MG63 (cell line): ENCODE data around the gene NRN1L. TPM values are rescaled to one million over a fixed set of nuclear protein-coding genes. Genes with fewer than 3 reads are reported as not detected.

ENCODE experiments used
- DNase-seq: peaks from one replicate; pipeline ENCODE4 v3.0.0-alpha.2; 2020
- H3K27me3 ChIP-seq: fragments of 250-450 bp; sonication (Bioruptor Pico); 2 replicates; pipeline ENCODE4 v1.5.1; 2020; ENCODE audit warnings: mild to moderate bottlenecking, moderate library complexity
- H3K36me3 ChIP-seq: fragments of 250-450 bp; sonication (Bioruptor Pico); 2 replicates; pipeline ENCODE4 v1.5.1; 2020; ENCODE audit warnings: mild to moderate bottlenecking, moderate library complexity
- H3K4me3 ChIP-seq: fragments of 250-450 bp; sonication (Bioruptor Pico); 2 replicates; pipeline ENCODE4 v1.5.1; 2020; ENCODE audit warnings: mild to moderate bottlenecking, moderate library complexity
- H3K9me3 ChIP-seq: fragments of 250-450 bp; sonication (Bioruptor Pico); 2 replicates; pipeline ENCODE4 v1.5.1; 2020; ENCODE audit warnings: mild to moderate bottlenecking, moderate library complexity
- total RNA-seq: library from RNA; depleted of rRNA; stranded (reverse); fragments of >200 nt; shearing (Covaris generic); gene quantifications from 2 replicates; pipeline ENCODE4 v1.2.3, GENCODE V29; 2014; ENCODE audit warnings: low replicate concordance

The NRN1L gene
- total RNA-seq, 1 experiment from 2014 or later = not detected

DNA sequence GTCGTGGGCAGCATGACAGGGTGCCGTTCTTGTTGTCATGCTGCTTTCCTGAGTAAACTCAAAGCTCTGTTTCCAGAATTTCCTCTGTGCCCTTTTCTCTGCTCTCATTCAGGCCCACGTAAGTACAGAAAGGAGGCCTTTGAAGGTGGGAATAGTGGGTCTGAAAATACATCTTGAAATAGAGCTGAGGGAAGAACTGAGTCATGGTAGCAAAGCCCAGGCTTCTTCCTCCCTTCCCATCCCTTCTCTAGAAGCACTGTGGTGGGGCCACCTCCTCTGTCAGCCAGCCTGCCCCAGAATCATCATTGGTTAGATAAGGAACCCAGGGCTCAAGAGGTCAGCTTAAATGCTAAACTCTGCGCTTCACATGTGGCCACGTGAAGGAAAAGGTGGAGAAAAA is 37.5 kb downstream of the NRN1L start:
- no peak for DNase-seq
- Histone ChIP-seq H3K4me3 (no peak overlapping the region), H3K9me3 (no peaks in the 10 kb centered on the region), H3K27me3 (no peaks in the 10 kb centered on the region), H3K36me3 (no peaks in the 10 kb centered on the region; the same call in 1 of the 2 replicates)

DNA sequence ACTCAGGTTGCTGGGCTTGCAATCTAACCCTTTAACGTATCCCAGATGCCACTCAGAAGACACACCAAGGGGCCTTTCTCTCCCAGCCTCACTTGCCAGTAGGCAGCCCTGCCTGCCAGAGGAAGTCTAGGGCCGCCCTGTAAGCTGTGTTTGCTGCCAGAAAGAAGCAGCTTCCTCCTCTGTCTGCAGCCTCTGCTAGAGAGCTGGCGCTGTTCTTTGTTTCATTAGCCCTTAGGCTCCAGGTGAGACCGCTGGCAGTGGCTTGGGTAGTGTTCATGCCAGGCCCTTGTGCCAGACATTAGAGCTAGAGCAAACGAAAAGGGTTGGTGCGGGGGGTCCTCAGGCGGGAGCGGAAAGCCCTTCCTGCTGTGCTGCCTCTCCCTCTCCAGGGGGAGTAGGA is 38.1 kb downstream of the NRN1L start:
- no peak for DNase-seq
- Histone ChIP-seq H3K36me3 (no peaks in the 10 kb centered on the region; the same call in 1 of the 2 replicates), H3K9me3 (no peaks in the 10 kb centered on the region), H3K27me3 (no peaks in the 10 kb centered on the region), H3K4me3 (no peak overlapping the region)

DNA sequence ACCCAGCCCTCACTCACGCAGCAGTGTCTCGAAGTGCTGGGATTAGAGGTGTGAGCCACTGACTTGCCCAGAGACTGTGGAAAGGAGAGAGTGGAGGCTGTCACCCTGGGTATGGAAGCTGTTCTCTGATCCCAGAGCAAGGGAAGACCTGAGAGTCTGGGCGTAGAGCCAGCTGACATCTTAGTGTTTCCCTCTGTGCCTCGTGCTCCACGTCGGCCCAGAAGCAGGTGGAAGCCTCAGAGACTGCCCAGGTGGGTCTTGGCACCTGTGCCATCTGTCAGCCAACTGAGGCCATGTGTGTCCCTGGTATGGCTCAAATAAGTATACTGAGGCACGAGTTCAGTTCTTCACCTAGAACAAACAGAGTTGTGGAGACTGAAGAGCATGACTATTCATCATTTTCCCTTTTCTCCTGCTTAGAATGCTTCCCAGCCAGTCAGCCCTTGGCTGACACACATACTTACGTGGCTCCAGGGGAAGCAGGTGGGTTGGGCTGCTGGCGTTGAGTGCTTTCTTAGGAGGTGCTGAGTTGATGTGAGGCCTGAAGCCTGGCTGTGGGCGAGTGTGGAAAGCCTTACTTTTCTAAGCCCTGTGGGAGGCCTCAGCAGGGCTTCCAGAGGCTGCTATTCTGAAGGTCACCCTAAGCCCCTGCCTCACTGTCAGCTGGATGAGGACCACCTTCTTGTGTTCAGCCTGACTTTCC is 38.9 kb downstream of the NRN1L start:
- Histone ChIP-seq H3K27me3 (no peaks in the 10 kb centered on the region), H3K36me3 (no peaks in the 10 kb centered on the region; the same call in 1 of the 2 replicates), H3K9me3 (no peaks in the 10 kb centered on the region), H3K4me3 (no peak overlapping the region)
- no peak for DNase-seq

DNA sequence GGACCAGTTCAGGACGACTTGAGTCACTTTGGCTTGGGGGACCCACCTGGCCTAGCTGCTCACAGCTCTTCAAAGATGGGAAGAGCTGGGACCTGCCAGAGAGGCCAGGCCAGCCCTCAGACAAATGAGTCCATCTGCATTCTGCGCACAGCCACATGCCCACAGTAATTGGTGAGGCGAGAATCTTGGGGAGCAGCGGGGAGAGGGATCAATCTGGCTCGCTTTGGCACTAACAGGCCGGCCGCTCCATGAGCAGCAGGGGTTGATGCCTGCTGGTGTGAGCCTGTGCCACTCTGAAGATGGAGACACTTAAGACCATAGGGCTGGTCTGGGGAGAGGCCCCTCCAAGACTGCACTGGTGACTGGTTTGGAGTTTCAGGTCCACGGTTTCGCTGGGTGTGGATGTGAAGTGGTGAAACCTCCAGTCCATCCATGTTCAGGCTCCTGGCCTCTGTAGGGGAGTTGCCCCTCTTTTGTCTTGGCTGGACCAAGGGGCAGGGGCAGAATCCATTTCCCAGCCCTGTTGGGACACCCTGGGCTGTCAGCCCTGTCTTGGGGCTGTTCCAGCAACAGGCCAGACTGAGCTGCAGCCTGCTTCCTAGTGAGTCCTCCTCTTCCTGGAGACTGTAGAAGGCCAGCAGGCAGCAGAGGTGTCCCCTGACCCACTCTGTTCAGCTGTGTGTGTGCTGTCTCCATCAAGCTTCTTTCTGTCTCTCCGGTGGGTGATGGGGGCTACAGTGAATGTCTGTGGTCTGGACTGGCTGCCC is 39.6 kb downstream of the NRN1L start:
- H3K9me3 ChIP-seq = no peaks in the 10 kb centered on the region
- H3K36me3 ChIP-seq = no peaks in the 10 kb centered on the region; the same call in 1 of the 2 replicates
- no peaks in the 10 kb centered on the region for H3K27me3 ChIP-seq
- no peak for DNase-seq
- no peak overlapping the region for H3K4me3 ChIP-seq

DNA sequence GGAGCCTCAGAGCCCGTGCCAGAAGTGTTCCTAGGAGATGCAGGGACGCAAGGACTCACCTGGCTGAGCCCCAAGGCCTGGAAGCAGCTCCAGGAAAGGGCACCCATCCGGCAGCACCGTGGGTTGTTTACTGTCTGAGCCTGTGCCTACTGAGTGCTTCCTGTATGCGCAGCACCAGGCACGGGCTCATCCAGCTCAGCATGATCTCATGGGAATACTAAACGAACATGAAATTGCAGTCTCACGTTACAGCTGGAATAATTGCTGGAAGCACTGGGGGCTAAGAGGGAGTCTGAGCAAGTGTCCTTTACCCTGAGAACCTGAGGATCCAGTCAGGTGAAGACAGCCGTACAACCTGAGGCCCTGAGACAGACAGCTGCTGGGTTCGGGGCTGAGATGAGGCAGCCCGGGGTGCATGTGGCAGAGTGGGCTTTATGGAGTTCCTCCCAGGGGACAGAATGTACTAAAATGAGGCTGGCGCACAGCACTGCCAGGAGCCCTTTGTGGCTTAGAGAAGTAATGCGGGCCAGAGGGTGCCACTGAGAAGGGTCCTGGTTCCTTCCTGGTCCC is 41.6 kb downstream of the NRN1L start:
- no peaks in the 10 kb centered on the region for H3K27me3 ChIP-seq
- H3K36me3 ChIP-seq = no peaks in the 10 kb centered on the region
- peak; percentile 34 for DNase-seq
- H3K4me3 ChIP-seq = no peak overlapping the region
- H3K9me3 ChIP-seq = no peaks in the 10 kb centered on the region

DNA sequence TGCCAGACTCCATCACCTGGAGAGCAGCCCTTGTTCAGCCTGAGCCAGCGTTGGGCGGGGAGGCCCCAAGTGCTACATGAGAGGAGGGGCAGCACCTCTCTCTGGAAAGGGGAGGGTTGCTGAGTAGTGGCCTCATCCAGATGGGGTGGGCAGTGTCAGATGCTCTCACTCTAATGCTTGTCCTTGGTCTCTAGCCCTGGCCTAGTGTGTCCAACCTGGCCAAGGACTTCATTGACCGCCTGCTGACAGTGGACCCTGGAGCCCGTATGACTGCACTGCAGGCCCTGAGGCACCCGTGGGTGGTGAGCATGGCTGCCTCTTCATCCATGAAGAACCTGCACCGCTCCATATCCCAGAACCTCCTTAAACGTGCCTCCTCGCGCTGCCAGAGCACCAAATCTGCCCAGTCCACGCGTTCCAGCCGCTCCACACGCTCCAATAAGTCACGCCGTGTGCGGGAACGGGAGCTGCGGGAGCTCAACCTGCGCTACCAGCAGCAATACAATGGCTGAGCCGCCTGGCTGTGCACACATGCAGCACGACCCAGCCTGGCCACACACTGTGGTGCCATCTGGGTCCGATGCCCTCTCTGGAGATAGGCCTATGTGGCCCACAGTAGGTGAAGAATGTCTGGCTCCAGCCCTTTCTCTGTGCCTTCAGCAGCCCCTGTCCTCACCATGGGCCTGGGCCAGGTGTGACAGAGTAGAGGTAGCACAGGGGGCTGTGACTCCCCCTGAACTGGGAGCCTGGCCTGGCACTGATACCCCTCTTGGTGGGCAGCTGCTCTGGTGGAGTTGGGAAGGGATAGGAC is 42.7 kb downstream of the NRN1L start:
- no peak overlapping the region for H3K4me3 ChIP-seq
- no peak for DNase-seq
- no peaks in the 10 kb centered on the region for H3K36me3 ChIP-seq
- no peaks in the 10 kb centered on the region for H3K27me3 ChIP-seq
- H3K9me3 ChIP-seq = no peaks in the 10 kb centered on the region

DNA sequence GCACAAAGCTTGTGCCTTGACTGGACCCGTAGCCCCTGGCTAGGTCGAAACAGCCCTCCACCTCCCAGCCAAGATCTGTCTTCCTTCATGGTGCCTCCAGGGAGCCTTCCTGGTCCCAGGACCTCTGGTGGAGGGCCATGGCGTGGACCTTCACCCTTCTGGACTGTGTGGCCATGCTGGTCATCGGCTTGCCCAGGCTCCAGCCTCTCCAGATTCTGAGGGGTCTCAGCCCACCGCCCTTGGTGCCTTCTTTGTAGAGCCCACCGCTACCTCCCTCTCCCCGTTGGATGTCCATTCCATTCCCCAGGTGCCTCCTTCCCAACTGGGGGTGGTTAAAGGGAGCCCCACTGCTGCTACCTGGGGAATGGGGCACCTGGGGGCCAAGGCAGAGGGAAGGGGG is 43.5 kb downstream of the NRN1L start:
- Histone ChIP-seq H3K27me3 (no peaks in the 10 kb centered on the region), H3K4me3 (no peak overlapping the region), H3K9me3 (no peaks in the 10 kb centered on the region), H3K36me3 (no peaks in the 10 kb centered on the region)
- no peak for DNase-seq

- Histone ChIP-seq H3K36me3 (no peaks in the 10 kb centered on the region), H3K27me3 (no peaks in the 10 kb centered on the region), H3K4me3 (no peak overlapping the region), H3K9me3 (no peaks in the 10 kb centered on the region)
- DNase-seq = peak; percentile 45
Observed at GRCh38 chr16:67928561-67929364, 44.1 kb downstream of the NRN1L start.

DNA sequence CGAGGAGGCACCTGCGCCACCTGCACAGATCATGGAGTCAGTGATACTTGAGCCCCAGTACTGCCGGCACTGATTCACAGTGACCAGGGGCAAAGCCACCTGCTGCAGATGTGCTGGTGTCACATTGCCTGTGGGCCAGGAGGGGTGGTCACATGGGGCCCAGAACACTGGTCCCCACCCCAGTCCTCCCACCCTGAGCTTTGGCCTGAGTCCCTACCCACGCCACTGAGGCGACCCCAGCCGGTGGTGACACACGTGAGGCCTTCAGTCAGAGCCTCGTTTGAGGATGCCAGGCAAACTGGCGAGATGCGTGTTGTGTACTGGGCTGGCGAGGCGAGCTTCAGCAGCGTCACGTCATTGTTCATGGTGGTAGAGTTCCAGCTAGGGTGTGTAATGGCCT is 45.5 kb downstream of the NRN1L start:
- no peaks in the 10 kb centered on the region for H3K36me3 ChIP-seq
- DNase-seq = no peak
- no peak overlapping the region for H3K4me3 ChIP-seq
- H3K9me3 ChIP-seq = no peaks in the 10 kb centered on the region
- H3K27me3 ChIP-seq = no peaks in the 10 kb centered on the region

DNA sequence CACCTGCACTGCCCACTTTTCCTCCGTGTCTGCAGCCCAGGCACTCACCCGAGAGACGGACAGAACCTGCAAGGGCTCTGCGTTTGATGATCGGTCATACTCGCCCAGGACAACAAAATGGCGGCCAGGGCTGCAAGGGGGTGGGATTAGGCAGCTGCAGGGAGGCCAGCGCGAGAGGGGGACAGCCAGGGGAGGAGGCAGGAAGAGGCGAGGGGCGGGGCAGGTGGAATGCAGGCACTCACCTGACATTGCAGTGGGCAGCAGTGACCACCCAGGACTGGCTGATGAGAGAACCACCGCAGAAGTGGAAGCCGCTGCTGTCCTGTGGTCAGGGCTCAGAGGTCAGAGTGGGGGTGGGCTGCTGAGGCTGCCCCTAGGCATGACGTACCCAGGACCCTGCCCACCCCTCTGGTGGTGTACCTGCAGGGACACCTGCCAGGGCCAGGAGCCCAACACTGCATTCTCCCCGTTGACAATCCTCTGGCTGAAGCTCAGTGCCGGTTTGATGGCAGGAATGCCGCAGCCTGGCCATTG is 46.1 kb downstream of the NRN1L start:
- H3K27me3 ChIP-seq = no peaks in the 10 kb centered on the region
- no peak overlapping the region for H3K4me3 ChIP-seq
- no peaks in the 10 kb centered on the region; the same call in 1 of the 2 replicates for H3K36me3 ChIP-seq
- DNase-seq = no peak
- H3K9me3 ChIP-seq = no peaks in the 10 kb centered on the region

GRCh38 chr16:67931712-67932461 is 47.2 kb downstream of the NRN1L start, which contains the start of gene CTRL:
Gene CTRL (minus strand): TSS chr16:67931862. CDS start chr16:67931852, 10 bp downstream.
- no peak for DNase-seq
- Histone ChIP-seq H3K9me3 (no peaks in the 10 kb centered on the region), H3K4me3 (no peak within 1 kb of the TSS), H3K36me3 (peaks cover 2% of the 10 kb centered on the region; the same call in 1 of the 2 replicates), H3K27me3 (no peaks in the 10 kb centered on the region)

GRCh38 chr16:67932462-67932840 is 47.8 kb downstream of the NRN1L start:
- no peaks in the 10 kb centered on the region for H3K27me3 ChIP-seq
- H3K36me3 ChIP-seq = peaks cover 2% of the 10 kb centered on the region; the same call in 1 of the 2 replicates
- H3K9me3 ChIP-seq = no peaks in the 10 kb centered on the region
- H3K4me3 ChIP-seq = no peak overlapping the region
- DNase-seq = no peak

- no peak for DNase-seq
- Histone ChIP-seq H3K36me3 (peaks cover 2% of the 10 kb centered on the region; the same call in 1 of the 2 replicates), H3K4me3 (no peak overlapping the region), H3K27me3 (no peaks in the 10 kb centered on the region), H3K9me3 (no peaks in the 10 kb centered on the region)
Observed at GRCh38 chr16:67933805-67934204, 49.1 kb downstream of the NRN1L start.

DNA sequence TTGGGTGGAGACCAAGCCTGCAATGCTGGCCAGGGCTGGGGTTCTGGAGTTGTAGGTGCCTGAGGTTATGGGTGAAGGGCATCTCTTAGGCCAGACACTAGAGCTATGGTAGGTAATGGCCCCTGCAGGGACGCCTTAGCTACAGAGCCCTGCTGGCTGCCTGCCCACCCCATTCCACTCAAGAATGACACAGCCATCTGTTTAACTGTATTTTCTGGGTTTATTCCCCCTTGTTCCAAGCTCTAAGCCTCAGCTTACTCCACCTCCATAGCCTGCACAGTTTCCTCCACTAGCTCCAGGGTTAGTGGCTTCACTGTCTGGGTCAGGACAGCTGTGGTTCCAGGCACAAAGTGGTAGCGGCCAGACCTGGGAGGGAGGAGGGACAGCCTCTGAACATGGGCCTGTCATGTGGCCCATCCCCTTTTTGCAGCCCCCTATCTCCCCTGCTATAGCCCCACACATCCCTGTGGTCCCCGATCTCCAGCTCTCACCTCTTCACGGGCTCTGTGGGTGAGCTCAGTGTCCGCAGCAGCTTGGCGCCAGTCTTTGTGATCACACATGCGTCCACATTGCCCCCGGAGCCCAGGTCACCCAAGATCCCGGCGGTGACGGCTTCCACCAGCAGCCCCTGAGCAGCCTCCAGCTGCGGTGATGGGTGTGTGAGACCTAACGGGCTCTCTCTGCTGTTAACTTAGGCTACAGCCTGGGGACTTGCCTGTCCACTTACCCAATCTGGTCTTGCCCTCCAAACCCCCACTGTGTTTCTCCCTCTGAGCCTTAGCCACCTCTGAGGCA is 49.8 kb downstream of the NRN1L start:
- Histone ChIP-seq H3K4me3 (peak overlapping the region; percentile 98), H3K9me3 (no peaks in the 10 kb centered on the region), H3K36me3 (peaks cover 2% of the 10 kb centered on the region), H3K27me3 (no peaks in the 10 kb centered on the region)
- DNase-seq = no peak

DNA sequence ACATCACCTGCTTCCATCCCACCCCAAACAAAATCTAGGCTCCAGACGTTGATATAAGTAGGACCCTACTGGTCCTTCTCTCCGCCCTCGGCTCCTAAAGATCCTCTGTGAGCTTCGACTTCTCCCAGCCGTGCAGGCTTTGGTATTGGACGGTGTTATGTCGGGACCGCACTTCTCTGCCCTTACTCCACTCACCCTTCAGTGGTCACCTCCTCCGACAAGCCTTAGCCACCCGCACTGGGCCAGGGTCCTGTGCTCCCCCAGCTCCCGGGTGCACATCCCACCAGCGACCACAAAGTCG is 50.4 kb downstream of the NRN1L start:
- peaks cover 2% of the 10 kb centered on the region for H3K36me3 ChIP-seq
- H3K4me3 ChIP-seq = peak overlapping the region; percentile 98
- no peak for DNase-seq

More for the DNA sequence above, 50.4 kb downstream of the NRN1L start:
- no peaks in the 10 kb centered on the region for H3K9me3 ChIP-seq
- no peaks in the 10 kb centered on the region for H3K27me3 ChIP-seq
